OCI-LY3 (cell line): ENCODE measurements around the gene GHRHR.

Experiments
- H2AFZ ChIP-seq: fragments of 200-600, 300-600 bp; shearing (Covaris generic); 2 replicates; pipeline ENCODE4 v1.6.0; 2014; ENCODE audit warnings: antibody characterized with exemption, low read depth, low read length
- H3K27ac ChIP-seq: fragments of 200-600, 300-600 bp; sonication (generic); 2 replicates; pipeline ENCODE4 v1.5.1; 2014; ENCODE audit warnings: mild to moderate bottlenecking, low read length, moderate library complexity, mixed read lengths
- H3K27me3 ChIP-seq: fragments of 200-600, 300-600 bp; sonication (generic); 2 replicates; pipeline ENCODE4 v1.6.1; 2014; ENCODE audit warnings: low read depth, low read length, mixed read lengths
- H3K36me3 ChIP-seq: fragments of 200-600, 300-600 bp; sonication (generic); replicated peaks from 2 replicates; pipeline ENCODE3; 2014; ENCODE audit warnings: low read depth, low read length, mixed read lengths
- H3K4me1 ChIP-seq: fragments of 300-600, 200-600 bp; sonication (generic); 2 replicates; pipeline ENCODE4 v1.6.1; 2014; ENCODE audit warnings: low read length, mixed read lengths
- H3K4me2 ChIP-seq: fragments of 200-600, 300-600 bp; sonication (generic); 2 replicates; pipeline ENCODE4 v1.6.1; 2014; ENCODE audit warnings: low read length, mixed read lengths
- H3K4me3 ChIP-seq: fragments of 300-600, 200-600 bp; sonication (generic); 2 replicates; pipeline ENCODE4 v1.5.1; 2014; ENCODE audit warnings: antibody characterized with exemption, mild to moderate bottlenecking, low read length, moderate library complexity
- H3K79me2 ChIP-seq: fragments of 300-600, 200-600 bp; shearing (Covaris generic); 2 replicates; pipeline ENCODE4 v1.6.1; 2014; ENCODE audit warnings: mild to moderate bottlenecking, low read length, mixed read lengths
- H3K9ac ChIP-seq: fragments of 300-600, 200-600 bp; shearing (Covaris generic); 2 replicates; pipeline ENCODE4 v1.6.0; 2014; ENCODE audit warnings: mild to moderate bottlenecking, low read length, moderate library complexity
- H3K9me3 ChIP-seq: fragments of 200-600, 300-600 bp; shearing (Covaris generic); 2 replicates; pipeline ENCODE4 v1.6.1; 2014; ENCODE audit warnings: low read length, mixed read lengths; ENCODE audit not compliant: insufficient read depth
- H4K20me1 ChIP-seq: fragments of 200-600, 300-600 bp; sonication (generic); 2 replicates; pipeline ENCODE4 v1.6.1; 2016; ENCODE audit warnings: low read length, mixed read lengths; ENCODE audit not compliant: insufficient read depth
- EZH2phosphoT487 ChIP-seq: fragments of 200-600 bp; shearing (Covaris generic); IDR thresholded peaks from 2 replicates; pipeline ENCODE4 v1.6.1; 2018; ENCODE audit warnings: antibody characterized with exemption, mixed run types, low read depth
- TF ChIP-seq, protein P1 (sequence below): fragments of 200-600, 300-600 bp; sonication (generic); IDR thresholded peaks from 2 replicates; pipeline ENCODE4 v1.5.1; 2014; ENCODE audit warnings: antibody characterized with exemption, low read length, low read depth

The GHRHR gene

DNA sequence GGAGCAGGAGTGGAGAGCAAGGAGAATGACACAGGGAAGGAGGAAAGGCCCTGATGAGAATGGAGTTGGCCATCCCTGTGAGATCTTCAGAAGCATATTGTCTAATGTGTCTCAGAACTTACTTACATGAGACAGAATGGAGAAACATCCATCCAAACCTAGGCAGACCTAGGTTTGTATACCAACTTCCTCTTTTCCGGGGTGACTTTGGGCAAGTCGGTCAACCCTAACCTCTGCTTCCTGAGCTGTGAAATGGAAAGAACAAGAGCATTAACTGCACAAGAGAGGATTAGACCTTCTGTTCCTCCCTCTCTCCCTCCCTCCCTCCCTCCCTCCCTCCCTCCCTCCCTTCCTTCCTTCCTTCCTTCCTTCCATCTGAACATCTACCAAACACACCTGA lies 4.5 kb downstream of the GHRHR start:
- H3K9me3 ChIP-seq, result no peaks in the 10 kb centered on the region
- H3K36me3 ChIP-seq, result no peaks in the 10 kb centered on the region
- no peaks in the 10 kb centered on the region for H3K27me3 ChIP-seq
- peaks cover 7% of the 10 kb centered on the region for H3K4me1 ChIP-seq
- no peak overlapping the region for H3K27ac ChIP-seq
- no peak for TF ChIP-seq EZH2phosphoT487
- TF ChIP-seq, protein P1, sequence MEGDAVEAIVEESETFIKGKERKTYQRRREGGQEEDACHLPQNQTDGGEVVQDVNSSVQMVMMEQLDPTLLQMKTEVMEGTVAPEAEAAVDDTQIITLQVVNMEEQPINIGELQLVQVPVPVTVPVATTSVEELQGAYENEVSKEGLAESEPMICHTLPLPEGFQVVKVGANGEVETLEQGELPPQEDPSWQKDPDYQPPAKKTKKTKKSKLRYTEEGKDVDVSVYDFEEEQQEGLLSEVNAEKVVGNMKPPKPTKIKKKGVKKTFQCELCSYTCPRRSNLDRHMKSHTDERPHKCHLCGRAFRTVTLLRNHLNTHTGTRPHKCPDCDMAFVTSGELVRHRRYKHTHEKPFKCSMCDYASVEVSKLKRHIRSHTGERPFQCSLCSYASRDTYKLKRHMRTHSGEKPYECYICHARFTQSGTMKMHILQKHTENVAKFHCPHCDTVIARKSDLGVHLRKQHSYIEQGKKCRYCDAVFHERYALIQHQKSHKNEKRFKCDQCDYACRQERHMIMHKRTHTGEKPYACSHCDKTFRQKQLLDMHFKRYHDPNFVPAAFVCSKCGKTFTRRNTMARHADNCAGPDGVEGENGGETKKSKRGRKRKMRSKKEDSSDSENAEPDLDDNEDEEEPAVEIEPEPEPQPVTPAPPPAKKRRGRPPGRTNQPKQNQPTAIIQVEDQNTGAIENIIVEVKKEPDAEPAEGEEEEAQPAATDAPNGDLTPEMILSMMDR, result no peak
- H3K9ac ChIP-seq, result no peak overlapping the region
- H2AFZ ChIP-seq, result no peak overlapping the region
- H3K4me2 ChIP-seq, result no peak overlapping the region
- H3K4me3 ChIP-seq, result no peak overlapping the region
- no peaks in the 10 kb centered on the region for H4K20me1 ChIP-seq
- no peaks in the 10 kb centered on the region for H3K79me2 ChIP-seq

DNA sequence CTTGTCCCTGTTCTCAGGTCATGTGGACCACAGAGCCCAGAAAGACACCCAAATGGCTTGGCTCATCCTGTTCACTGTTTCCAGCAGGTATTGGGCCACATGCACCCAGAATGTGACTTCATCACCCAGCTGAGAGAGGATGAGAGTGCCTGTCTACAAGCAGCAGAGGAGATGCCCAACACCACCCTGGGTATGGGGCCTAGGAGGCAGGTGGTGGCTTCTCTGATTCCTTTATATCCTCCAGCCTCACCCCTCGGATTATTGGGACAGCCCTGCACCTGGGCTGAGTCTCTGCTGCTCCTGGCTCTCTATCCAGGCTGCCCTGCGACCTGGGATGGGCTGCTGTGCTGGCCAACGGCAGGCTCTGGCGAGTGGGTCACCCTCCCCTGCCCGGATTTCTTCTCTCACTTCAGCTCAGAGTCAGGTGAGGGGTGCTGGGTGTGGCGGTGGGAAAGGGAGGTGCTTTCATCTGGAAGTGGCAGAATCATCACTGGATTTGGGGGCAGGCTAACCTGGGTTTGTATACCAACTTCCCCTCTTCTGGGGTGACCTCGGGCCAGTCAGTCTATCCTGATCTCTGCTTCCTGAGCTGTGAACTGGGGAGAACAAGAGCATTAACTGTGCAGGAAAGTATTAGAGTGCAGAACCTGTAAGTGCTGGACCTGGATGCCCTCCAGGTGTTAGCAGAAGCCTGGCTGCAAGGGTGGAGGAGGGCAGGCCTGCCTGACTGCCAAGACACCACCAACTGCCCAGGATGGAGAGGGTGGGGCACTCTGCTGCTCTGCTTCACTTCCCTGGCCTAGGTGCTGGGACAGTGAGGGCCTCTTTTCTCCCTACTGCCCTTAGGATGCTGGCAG lies 5.2 kb downstream of the GHRHR start:
- Histone ChIP-seq H3K9me3 (no peaks in the 10 kb centered on the region), H3K4me3 (no peak overlapping the region), H2AFZ (no peak overlapping the region), H4K20me1 (no peaks in the 10 kb centered on the region), H3K36me3 (no peaks in the 10 kb centered on the region), H3K79me2 (no peaks in the 10 kb centered on the region), H3K9ac (no peak overlapping the region), H3K4me2 (no peak overlapping the region), H3K27me3 (no peaks in the 10 kb centered on the region), H3K4me1 (peaks cover 7% of the 10 kb centered on the region), H3K27ac (no peak overlapping the region)
- no peak for TF ChIP-seq EZH2phosphoT487
- TF ChIP-seq, protein P1, result no peak

DNA sequence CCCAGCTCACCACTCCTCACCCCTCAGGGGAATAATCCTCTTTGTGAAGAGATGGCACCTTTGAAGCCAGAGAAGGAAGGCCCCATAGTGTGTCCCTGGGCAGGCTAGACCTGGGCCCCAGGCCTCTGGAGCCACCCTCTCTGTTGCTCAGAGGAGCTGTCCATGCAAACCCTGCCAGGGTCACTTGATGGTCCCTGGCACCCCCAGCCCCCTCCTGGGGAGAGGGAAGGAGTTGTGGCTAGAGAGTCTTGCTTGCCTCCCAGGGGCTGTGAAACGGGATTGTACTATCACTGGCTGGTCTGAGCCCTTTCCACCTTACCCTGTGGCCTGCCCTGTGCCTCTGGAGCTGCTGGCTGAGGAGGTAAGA lies 5.8 kb downstream of the GHRHR start:
- Histone ChIP-seq H3K27ac (no peak overlapping the region), H3K4me2 (no peak overlapping the region), H3K4me3 (no peak overlapping the region), H3K4me1 (peaks cover 13% of the 10 kb centered on the region), H3K27me3 (no peaks in the 10 kb centered on the region), H3K9ac (no peak overlapping the region), H4K20me1 (no peaks in the 10 kb centered on the region), H2AFZ (no peak overlapping the region), H3K36me3 (no peaks in the 10 kb centered on the region), H3K9me3 (no peaks in the 10 kb centered on the region), H3K79me2 (no peaks in the 10 kb centered on the region)
- TF ChIP-seq EZH2phosphoT487, result no peak
- TF ChIP-seq, protein P1, result no peak

DNA sequence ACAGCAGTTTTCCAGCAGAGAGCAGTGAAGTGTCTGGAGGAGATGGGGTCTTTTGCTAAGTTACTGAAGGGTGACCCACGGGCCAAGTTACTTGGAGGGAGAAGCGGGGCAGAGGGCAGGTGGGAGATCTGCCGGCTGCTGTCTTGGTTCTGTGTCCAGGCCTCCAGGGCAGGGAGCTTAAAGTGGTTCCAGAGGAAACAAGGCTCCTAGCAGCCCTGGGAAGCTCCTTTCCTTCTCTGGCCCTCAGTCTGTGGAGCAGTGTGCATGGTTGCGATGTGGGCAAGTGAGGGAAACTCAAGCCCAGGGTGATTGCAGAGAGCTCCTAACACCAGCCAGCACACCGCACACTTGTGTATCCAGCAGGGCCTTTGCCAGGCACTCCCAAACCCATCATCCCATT lies 6.3 kb downstream of the GHRHR start:
- H3K9ac ChIP-seq, result no peak overlapping the region
- H3K36me3 ChIP-seq, result no peaks in the 10 kb centered on the region
- H2AFZ ChIP-seq, result no peak overlapping the region
- TF ChIP-seq, protein P1, result no peak
- TF ChIP-seq EZH2phosphoT487, result no peak
- H3K9me3 ChIP-seq, result no peaks in the 10 kb centered on the region
- no peaks in the 10 kb centered on the region for H3K79me2 ChIP-seq
- H4K20me1 ChIP-seq, result no peaks in the 10 kb centered on the region
- H3K27ac ChIP-seq, result no peak overlapping the region
- H3K4me1 ChIP-seq, result peaks cover 18% of the 10 kb centered on the region
- H3K4me3 ChIP-seq, result no peak overlapping the region
- H3K4me2 ChIP-seq, result no peak overlapping the region
- no peaks in the 10 kb centered on the region for H3K27me3 ChIP-seq
